GM21717 (cell line): Measurements from ENCODE around the gene NFASC.

ENCODE experiments used
- ATAC-seq: cut with Tn5 transposase; IDR thresholded peaks from one replicate; pipeline ENCODE4 v1.9.1; 2021; ENCODE audit warnings: mild to moderate bottlenecking, moderate library complexity; ENCODE audit not compliant: unreplicated experiment

Gene NFASC

DNA sequence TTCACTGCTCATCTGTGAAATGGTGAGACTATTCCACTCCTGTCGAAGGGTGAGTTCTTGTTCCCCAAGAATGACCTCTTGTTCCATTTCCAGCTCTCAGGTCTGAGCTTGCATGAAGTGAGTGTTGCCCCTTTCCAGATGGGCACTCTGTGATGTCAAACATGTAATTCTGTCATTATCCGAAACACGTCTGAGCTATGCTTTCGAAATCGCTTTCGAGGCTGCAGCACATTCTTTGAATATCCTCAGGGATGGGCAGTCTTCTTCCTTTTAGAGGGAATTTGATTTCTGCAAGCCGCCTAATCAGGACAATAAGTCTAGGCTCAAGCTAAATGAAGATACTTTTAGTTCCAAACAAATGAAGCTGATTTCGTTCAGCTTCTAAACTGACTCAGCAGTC, 15.1 kb downstream of the NFASC start:
- no peak for ATAC-seq

DNA sequence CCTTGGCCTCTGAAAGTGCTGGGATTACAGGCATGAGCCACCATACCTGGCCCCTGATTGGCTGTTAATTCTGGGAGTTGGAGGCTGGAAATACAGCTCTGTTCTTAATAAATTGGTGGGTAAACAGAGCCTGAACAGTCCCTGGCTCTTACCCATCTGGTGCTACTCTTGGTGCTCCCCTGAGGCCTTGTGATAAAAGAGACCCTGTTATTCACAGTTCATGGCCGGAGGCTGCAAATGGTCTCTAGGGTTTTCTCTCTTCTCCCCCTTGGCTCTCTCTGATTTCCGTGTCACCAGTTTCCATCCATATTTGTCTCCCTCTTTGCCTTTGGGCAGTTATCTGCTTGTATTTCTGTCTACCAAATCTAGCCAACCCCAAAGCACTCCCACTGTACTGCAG, 17.2 kb downstream of the NFASC start:
- no peak for ATAC-seq

DNA sequence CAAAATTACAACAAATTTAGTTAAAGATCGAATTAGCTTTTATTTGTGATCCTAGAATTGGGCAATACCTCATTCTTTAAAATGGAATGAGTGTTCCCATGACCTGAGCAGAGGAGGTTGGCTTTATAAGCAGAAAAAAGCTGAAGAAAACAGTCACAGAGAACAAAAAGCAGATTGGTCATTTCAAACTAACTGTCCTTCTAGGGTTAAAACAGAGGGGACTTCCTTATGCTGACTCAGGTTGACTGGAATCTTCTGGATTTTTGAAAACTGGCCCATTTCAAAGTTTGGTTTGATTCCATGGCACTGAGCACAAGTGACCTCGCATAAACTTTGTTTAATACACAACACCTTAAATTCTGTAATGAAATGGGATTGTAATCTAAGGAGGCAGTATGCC, 17.6 kb downstream of the NFASC start:
- no peak for ATAC-seq

DNA sequence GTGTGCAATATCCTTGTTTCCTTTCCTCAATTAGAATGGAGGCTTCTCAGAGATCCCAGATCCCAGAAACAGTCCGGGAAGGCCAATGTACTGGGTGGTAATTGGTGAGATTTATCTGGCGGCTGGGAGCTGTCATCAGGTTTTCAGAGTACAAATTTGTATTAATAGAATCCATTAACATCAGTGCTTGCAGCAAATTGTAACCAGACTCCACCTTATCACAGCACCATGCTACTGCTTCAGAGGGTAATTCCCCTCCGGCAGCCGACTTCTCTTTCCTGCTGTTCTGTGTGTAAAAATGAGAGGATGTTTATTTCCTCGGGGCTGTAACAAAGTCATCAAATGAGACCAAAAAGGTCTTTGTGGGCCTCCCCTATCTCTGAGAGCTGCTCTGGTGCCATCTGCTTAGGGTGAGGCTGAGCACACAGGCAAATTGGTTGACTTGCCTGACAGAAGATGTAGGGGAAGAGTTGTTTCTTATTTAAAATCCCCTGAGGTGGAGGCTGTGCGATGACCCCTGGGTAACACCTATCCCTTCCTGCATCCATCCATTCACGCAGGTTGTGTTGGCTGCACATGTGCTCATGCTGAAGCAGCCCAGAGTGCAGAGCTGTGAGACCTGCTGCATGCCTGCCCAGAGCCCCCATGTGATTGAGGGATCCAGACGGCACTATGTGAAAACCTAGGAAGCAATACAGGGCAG, 19.2 kb downstream of the NFASC start:
- no peak for ATAC-seq

DNA sequence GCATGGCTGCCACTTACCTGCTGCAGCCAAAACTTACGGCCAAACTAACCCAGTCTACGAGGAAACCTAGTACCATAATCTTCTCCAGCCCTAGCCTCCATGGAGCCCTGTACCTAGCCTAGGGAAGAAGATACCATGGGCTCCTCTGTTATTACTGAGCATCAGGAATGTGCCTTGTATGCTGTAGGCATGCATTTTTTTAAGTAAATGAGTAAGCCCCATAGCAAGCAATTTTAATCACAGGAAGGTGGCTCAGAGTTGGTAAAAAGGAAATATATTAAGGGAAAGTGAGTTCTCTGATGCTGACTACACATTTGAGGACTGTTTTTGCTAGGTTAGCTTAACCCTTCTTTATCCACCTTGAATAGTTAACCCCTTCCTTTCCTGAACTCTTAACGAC, 21.2 kb downstream of the NFASC start:
- no peak for ATAC-seq

DNA sequence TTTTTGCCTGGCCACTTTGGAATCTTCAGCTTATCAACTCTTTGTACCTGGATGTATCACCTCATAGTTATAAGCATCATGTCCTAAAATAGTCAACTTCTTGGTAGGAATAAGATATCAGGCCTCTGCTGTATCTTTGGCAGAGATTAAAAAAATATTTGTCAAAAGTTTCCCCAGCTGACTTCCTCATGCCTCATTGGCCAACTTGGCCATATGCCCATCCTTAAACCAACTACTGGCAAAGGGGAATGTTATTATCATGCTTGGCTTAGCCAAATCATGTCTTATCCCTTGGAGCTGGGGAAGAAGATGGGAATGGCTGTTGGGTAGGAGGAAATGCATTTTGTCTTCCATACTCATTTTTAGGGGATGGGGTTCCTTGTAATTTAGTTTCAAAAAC, 23.4 kb downstream of the NFASC start:
- no peak for ATAC-seq

DNA sequence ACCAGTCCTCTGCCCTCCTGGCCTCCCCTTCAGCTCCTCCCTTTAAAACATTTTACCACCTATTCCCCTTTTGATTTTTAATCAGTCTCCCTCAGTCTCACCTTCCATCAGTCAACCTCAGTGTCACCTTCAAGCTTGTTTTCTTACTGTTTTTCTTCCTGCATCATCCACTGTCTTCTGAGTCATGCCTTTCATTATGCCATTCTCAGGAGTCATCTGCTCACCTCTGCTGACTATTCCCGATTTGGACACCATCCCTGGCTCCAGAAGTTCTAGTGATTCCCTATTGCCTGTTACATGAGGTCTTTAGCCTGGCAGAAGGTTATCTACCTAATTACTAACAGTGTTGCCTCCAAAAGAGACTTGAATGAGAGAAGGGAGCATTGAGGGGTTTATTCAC, 23.9 kb downstream of the NFASC start:
- no peak for ATAC-seq

DNA sequence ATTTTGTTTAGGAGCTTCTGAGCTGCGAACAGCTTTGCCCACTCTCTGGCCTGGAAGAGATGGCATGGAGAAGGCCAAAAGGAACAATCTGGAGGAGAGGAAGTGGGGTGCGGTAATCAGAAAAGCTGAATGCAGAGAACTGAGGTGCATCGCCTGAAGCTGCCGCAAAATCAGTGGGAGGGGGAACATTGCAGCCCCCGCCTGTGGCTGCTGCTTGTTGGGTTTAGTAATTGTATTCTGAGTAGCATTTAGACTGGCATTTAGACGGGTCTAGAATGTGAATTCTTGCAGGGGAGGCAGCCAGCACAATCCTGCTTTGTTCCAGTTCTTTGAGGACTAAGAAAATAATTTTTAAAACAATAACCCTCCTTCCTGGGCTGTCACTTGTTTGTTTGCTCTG, 25.4 kb downstream of the NFASC start:
- ATAC-seq: no peak

DNA sequence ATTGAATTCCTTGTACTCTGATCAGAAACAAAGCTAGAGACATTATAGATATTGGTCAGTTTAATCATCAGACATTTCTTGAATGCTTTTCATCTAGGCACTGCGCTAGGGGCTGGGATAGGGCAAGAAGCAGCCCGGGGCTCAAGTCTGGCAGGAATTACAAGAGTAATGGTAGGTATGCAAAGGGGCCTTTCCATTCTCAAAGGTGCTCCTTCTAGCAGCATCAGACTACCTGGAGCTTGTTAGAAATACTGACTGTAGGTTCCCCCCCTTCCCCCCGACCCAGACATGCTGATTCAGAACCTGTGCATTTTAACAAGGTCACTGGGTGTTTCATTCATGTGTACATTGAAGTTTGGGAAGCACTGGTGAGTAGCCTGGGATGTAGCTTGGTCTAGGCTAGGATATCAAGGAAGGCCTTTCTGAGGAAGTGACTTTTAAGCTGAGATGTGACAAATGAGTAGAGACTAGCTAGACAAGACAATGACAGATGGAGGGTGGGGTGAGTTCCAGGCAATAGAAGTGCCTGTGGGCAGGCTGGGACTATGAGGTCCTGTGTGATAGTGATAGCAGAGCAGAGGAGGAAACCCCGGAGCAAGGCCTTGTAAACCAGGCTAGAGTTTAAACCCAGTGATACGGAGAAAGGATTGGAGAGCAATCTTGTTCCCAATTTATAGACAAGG, 26.3 kb downstream of the NFASC start:
- no peak for ATAC-seq

DNA sequence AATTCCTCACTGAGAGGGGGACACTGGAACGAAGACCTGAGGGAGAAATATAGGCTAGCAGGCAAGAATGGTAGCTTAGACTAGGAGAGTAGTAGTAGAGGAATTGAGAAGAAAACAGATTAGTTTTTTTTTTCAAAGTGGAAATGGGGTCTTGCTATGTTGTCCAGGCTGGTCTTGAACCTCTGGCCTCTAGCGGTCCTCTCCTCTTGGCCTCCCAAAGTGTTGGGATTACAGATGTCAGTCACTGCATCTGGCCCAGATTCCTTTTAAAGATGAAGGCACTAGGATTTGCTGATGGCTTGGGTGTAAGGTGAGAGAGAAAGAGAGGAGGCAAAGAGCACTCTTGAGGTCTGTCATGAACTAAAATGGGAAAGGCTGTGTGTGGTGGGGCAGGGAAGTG, 30.1 kb downstream of the NFASC start:
- ATAC-seq: no peak

DNA sequence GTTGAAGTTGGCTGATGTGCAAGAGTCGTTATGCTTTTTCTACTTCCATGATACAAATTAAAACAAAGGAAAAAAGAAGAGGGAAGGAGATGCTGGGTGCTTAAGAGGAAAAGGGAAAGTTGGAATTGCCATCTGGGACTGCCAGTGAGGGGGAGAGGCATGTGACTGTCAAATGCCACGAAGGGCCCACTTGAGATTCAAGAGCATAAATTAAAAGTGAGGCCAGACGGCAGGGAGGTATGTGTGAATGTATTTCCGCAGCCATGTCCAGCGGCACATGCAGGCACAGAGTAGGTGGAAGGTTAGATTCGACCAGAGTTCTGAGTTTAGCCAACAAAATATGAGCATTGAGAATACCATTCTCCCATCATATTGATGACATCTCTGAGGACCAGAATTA, 32.0 kb downstream of the NFASC start:
- no peak for ATAC-seq

DNA sequence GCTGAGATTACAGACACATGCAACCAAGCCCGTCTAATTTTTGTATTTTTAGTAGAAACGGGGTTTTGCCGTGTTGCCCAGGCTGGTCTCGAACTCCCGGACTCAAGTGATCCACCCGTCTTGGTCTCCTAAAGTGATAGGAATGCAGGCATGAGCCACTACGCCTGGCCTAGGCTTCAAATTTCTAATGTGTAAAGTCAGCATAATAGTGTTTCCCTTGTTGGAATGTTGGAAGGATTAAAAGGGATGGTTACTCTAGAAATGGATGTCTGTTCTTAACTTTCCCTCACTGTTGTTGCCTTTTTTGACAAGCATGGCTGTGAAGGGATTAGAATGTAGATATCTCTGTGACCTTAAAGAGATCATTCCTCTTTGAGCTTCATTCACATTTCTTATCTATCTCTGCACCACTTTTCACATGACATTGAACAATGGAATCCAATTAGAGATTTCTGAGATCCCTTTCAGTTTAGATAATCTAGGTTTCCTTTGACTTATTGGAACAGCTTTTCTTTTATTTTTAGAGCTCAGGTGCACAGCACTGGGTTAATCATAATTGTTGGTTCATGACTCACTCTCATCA, 33.7 kb downstream of the NFASC start:
- no peak for ATAC-seq

DNA sequence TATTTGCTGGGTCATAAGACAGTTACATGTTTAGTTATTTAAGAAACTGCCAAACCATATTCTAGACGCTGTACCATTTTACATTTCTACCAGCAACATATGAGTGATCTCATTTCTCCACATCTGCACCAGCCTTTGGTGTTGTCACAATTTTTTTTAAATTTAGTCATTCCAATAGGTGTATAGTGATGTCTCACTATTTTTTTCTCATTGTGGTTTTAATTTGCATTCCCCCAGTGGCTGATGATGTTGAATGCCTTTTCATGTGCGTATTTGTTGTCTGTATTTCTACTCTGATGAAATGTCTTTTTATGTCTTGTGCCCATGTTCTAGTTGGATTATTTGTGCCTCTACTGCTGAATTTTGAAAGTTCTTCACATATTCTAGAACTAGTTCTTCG, 38.4 kb downstream of the NFASC start:
- no peak for ATAC-seq

DNA sequence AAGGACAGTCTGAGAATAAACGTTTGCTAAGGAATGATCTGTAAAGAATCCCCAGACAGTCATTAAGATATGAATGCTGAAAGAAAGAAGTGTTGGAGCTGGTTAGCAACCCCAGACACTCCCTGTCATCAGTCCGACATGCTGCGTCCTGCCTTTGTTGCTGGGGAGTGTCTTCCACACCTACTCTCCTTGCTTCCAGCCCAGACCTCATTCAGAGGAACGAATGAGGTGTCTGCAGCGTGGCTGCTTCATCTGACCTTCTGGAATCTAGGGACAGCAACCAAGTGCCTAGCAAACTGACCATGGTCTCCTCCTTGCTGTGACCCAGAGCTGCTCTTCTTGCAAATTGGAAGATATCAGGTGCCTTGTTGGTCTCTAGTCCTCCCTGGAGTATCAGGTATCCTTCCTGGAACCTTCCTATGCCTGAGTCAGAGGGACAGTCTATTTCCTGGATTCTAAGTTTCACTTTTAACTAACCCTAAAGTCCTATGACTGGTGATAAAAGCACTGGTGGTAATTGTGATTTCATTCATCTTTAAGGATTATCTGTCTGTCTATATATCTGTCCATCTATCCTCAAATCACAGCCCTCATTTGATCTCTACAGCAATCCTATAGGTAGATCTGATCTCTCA, 45.3 kb downstream of the NFASC start:
- no peak for ATAC-seq

DNA sequence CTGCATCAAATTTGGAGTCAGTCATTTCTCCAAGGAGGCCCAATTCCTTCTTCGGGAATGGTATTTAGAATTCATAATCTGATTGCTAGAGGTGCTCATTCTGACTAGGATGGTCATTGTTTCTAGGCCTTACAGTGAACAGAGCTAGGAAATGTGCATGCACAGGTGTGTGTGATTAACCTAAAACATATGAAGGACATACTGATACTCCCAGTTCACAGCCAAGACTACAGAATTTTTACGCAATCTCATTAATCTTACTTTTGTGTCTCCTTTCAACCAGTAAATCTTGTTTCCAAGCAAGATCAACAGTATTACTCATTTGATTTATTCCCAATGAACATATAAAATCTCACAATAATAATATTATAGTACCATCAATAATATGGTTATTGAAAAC, 47.1 kb downstream of the NFASC start:
- no peak for ATAC-seq

DNA sequence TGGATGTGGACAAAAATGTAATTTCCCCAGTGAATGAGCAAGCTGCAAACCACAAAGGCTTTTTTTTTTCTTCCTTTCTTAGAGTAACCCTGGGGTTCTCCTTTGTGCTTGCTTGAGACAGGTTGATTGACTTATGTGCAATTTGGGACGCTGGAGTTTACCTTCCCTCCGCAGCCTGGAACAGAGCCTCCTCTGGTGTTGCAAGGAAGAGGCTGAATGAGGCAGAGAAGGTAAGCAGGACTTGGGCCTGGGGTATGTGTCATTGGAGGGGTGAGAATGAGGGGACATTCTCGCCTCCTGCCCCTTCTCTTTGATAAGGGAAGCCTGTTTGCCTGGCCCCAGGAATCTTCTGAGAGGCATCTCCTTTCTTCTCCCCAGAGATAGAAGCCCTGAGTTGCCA, 49.8 kb downstream of the NFASC start:
- no peak for ATAC-seq

DNA sequence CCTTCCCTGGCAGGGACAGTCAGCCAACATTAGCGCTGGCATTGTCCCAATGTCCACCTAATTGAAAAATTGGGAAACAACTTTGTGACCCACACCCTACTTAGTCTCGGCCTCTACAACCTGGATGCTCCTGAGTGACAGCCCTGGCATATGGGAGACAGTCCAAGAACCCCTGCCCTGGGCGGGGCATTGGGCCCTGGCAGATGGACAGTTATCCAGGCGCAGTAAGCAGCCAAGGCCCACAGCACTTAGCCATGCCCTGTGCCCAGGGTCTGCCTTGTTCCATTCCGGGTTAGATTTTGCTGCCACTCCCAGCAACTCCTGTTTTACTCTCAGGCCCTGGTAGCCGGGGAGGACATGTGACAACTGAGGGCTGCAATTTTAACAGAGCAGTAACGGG, 50.3 kb downstream of the NFASC start:
- ATAC-seq: no peak

DNA sequence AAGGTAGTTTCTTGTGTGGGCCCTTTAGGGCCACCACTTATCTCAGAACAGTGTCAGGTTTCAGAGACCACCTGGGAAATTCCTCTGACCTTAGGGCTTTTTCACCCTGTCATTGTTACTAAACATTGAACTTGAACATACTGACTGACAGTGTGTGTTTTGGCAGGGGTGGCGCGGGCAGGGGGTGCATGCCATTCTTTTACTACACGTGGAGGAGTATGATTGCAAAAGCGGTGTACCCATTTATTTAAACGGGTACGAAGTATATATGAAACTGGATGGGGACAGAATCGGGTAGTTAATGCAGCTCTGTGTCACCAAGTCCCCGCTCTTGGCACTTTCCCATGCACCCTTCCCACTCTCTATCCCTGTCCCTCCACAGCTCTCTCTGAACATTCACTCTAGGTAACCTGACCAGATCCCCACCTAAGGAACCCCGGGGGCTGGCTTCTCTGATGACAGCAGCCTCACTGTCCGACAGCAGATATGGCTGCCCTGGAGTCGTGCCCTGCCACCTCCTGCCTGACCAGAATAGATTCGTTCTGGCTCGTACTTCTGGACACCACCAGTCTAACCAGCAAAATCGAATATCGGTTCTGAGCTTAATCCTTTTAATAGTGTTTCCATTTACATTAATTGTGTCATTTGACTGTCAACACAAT, 51.3 kb downstream of the NFASC start:
- ATAC-seq: no peak

DNA sequence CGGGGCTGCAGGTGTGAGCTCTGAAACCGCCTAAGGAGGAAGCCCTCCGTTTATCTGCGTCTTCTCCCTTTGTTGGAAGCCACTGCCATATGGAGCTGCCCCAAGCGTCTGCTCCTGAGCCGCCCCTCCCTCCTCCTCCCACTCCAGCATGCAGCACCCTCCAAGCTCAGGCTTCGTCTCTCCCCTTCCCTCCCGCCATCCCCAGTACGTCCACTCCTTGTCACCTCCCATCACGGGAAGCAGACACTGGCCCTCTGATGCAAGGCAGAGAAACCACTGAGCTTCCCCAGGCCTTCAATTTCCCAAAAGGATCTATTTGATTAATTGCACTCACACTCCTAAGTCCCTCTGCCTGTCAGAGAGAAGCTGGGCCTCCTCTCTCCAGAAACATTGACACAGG, 52.5 kb downstream of the NFASC start:
- ATAC-seq: no peak

DNA sequence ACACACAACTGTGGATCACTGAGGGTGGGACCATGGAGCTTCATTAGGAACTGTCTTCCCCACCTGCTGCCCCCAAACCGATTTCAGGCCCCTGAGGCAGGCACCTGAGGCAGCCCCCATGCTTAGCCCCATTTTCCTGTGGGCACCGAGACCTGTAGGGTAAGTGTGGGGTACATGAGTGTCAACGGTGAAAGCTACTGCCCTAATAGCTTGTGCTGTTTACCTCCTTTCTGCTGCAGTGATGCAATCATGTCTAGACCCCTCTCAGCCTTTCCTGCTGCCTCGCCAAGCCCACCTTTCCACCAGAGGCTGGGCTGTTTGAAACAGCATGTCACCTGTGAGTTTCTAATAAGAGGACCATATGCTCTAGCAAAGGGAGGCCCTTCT, 53.0 kb downstream of the NFASC start:
- ATAC-seq: no peak

DNA sequence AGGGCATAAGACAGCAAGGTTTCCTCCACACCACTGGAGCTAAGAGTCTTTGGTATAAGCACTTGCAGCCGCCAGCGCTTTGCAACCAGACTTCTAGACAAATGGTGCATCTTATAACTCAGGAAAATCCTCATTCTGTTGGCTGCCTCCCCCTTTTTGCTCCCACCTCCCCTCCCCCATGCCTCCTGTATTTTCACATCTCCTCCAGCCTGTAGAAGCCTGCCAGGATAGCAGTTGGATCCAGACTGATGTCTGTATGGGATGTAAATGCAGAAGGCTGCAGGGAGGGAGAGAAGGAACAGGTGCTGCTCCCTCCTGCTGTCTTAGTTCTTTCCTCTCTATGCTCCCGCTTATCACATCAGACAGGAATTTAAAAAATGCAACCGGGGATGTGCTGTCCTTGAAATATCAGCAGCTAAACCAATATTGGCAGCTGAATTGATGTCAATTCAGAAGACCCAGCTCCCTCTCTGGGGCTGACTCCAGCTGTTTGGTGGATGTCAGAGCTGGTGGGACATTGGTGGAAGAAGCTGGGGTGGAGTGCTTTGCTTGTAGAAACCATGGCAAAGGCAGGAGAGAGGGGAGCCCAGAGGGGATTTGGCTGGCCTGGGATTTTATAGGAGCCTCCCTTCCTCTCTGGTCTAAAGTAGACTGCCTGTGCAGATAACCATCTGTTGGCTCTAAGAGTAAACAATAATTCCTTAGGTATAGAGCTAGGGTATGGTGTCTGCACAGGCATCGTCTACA, 53.5 kb downstream of the NFASC start:
- ATAC-seq: no peak
